Hepatocyte (in vitro differentiated cells): ENCODE data around the gene ADGRD1. TPM values are rescaled to one million over a fixed set of nuclear protein-coding genes. Genes with fewer than 3 reads are reported as not detected.
"Not testable (repeated sequence)": the region's sequence is repeated elsewhere in the genome, so short reads cannot be mapped to it uniquely, and the experiment has no call there.

Experiments
- DNase-seq: peaks from one replicate; pipeline ENCODE4 v3.0.0-alpha.2; 2016; ENCODE audit warnings: low spot score
- H2AFZ ChIP-seq: fragments of 200-600 bp; sonication (generic); 2 replicates; pipeline ENCODE4 v1.6.0; 2016; ENCODE audit warnings: antibody characterized with exemption, mild to moderate bottlenecking
- H3K27ac ChIP-seq: fragments of 200-600 bp; sonication (generic); 2 replicates; pipeline ENCODE4 v1.5.1; 2016; ENCODE audit warnings: mild to moderate bottlenecking
- H3K27me3 ChIP-seq: fragments of 200-600 bp; sonication (generic); 2 replicates; pipeline ENCODE4 v1.6.1; 2016
- H3K36me3 ChIP-seq: fragments of 200-600 bp; sonication (generic); replicated peaks from 2 replicates; pipeline ENCODE4 v1.5.1; 2016; ENCODE audit warnings: low read depth; ENCODE audit not compliant: insufficient read depth
- H3K4me1 ChIP-seq: fragments of 200-600 bp; sonication (generic); 2 replicates; pipeline ENCODE4 v1.5.1; 2016; ENCODE audit warnings: mild to moderate bottlenecking, moderate library complexity; ENCODE audit not compliant: insufficient read depth
- H3K4me2 ChIP-seq: fragments of 200-600 bp; sonication (generic); 2 replicates; pipeline ENCODE4 v1.6.0; 2016
- H3K4me3 ChIP-seq: fragments of 200-600 bp; sonication (generic); 2 replicates; pipeline ENCODE4 v1.5.1; 2016; ENCODE audit warnings: mild to moderate bottlenecking
- H3K79me2 ChIP-seq: fragments of 200-600 bp; sonication (generic); 2 replicates; pipeline ENCODE4 v1.6.0; 2017; ENCODE audit warnings: mild to moderate bottlenecking
- H3K9me2 ChIP-seq: fragments of 200-600 bp; sonication (generic); replicated peaks from 2 replicates; pipeline ENCODE4 v1.6.0; 2017; ENCODE audit warnings: mild to moderate bottlenecking; ENCODE audit not compliant: insufficient read depth
- H3K9me3 ChIP-seq: fragments of 200-600 bp; sonication (generic); 2 replicates; pipeline ENCODE4 v1.5.1; 2016; ENCODE audit warnings: low read depth, mild to moderate bottlenecking
- H4K20me1 ChIP-seq: fragments of 200-600 bp; sonication (generic); 2 replicates; pipeline ENCODE4 v1.6.0; 2016; ENCODE audit warnings: mild to moderate bottlenecking; ENCODE audit not compliant: insufficient read depth, poor library complexity, severe bottlenecking
- CTCF ChIP-seq: fragments of 200-600 bp; sonication (generic); IDR thresholded peaks from 2 replicates; pipeline ENCODE4 v1.5.1; 2016; ENCODE audit warnings: antibody characterized with exemption, mild to moderate bottlenecking; ENCODE audit not compliant: poor library complexity
- EZH2 ChIP-seq: fragments of 200-600 bp; sonication (generic); IDR thresholded peaks from 2 replicates; pipeline ENCODE4 v1.6.1; 2016; ENCODE audit warnings: antibody characterized with exemption, mild to moderate bottlenecking, borderline replicate concordance
- EZH2phosphoT487 ChIP-seq: fragments of 200-600 bp; sonication (generic); IDR thresholded peaks from one replicate; pipeline ENCODE4 v1.6.1; 2018; ENCODE audit warnings: antibody characterized with exemption, mild to moderate bottlenecking, low read depth, moderate library complexity; ENCODE audit not compliant: unreplicated experiment, severe bottlenecking
- WGBS: methylation state at CpG from one replicate; pipeline ENCODE4 v1.1.6; 2016; ENCODE audit warnings: low lambda C conversion rate; ENCODE audit errors: missing lambda C conversion rate; 5-methylcytosine and 5-hydroxymethylcytosine counted together
- polyA plus RNA-seq: library from polyadenylated mRNA; unstranded; fragments of >200 nt; fragmentation: Nextera tagmentation; extraction: Ambion mirVana; gene quantifications from 2 replicates; pipeline ENCODE4 v1.2.1, GENCODE V29; 2016
- total RNA-seq: library from RNA; depleted of rRNA; stranded (reverse); fragments of >200 nt; gene quantifications from 2 replicates; pipeline ENCODE4 v1.2.3, GENCODE V29; 2014

ADGRD1 gene
- total and polyA plus RNA-seq, 2 experiments from 2014 or later = 18.1 to 18.5 TPM

GRCh38 chr12:130992979-130993538 is 39.4 kb downstream of the ADGRD1 start:
- Histone ChIP-seq H3K27ac (no peak overlapping the region), H2AFZ (no peak overlapping the region)

GRCh38 chr12:130993759-130994670 is 40.3 kb downstream of the ADGRD1 start:
- Histone ChIP-seq H4K20me1 (no peaks in the 10 kb centered on the region), H3K4me1 (no peaks in the 10 kb centered on the region), H3K4me2 (no peak overlapping the region), H3K36me3 (no peaks in the 10 kb centered on the region), H3K27me3 (no peaks in the 10 kb centered on the region), H3K9me3 (no peaks in the 10 kb centered on the region), H3K27ac (no peak overlapping the region), H3K79me2 (no peaks in the 10 kb centered on the region), H3K9me2 (no peaks in the 10 kb centered on the region), H2AFZ (no peak overlapping the region), H3K4me3 (no peak overlapping the region)
- TF ChIP-seq EZH2 = no peak
- no peak for TF ChIP-seq CTCF
- TF ChIP-seq EZH2phosphoT487 = no peak
- WGBS = 98% methylated on average over 32 of the region's 32 CpGs
- DNase-seq = no peak

More at GRCh38 chr12:130992979-130993538, 39.4 kb downstream of the ADGRD1 start:
- H3K9me3 ChIP-seq = no peaks in the 10 kb centered on the region
- no peak overlapping the region for H3K4me2 ChIP-seq
- H3K4me3 ChIP-seq = no peak overlapping the region
- H3K79me2 ChIP-seq = no peaks in the 10 kb centered on the region
- no peak for TF ChIP-seq EZH2phosphoT487
- no peak for TF ChIP-seq CTCF
- TF ChIP-seq EZH2 = no peak
- no peaks in the 10 kb centered on the region for H3K9me2 ChIP-seq
- no peaks in the 10 kb centered on the region for H4K20me1 ChIP-seq
- no peaks in the 10 kb centered on the region for H3K4me1 ChIP-seq
- no peaks in the 10 kb centered on the region for H3K27me3 ChIP-seq
- WGBS = 91% methylated on average over 5 of the region's 5 CpGs
- no peaks in the 10 kb centered on the region for H3K36me3 ChIP-seq
- DNase-seq = no peak

- Histone ChIP-seq H3K27ac (no peak overlapping the region), H3K79me2 (no peaks in the 10 kb centered on the region), H2AFZ (no peak overlapping the region), H3K4me2 (no peak overlapping the region), H3K36me3 (no peaks in the 10 kb centered on the region), H3K4me3 (no peak overlapping the region), H3K4me1 (no peaks in the 10 kb centered on the region), H3K9me2 (no peaks in the 10 kb centered on the region), H3K27me3 (no peaks in the 10 kb centered on the region), H4K20me1 (no peaks in the 10 kb centered on the region), H3K9me3 (no peaks in the 10 kb centered on the region)
- 94% methylated on average over 12 of the region's 12 CpGs for WGBS
- DNase-seq = no peak
- TF ChIP-seq EZH2 (no peak), CTCF (no peak), EZH2phosphoT487 (no peak)
These were observed 41.2 kb downstream of the ADGRD1 start for GRCh38 chr12:130994821-130995375.

GRCh38 chr12:130995386-130995969 is 41.8 kb downstream of the ADGRD1 start:
- not testable (repeated sequence) for H3K9me3 ChIP-seq, H2AFZ ChIP-seq, H3K9me2 ChIP-seq, H4K20me1 ChIP-seq, H3K4me2 ChIP-seq, DNase-seq, H3K4me1 ChIP-seq, H3K79me2 ChIP-seq, H3K4me3 ChIP-seq, H3K27ac ChIP-seq, H3K36me3 ChIP-seq, H3K27me3 ChIP-seq
- WGBS = 76% methylated on average over 5 of the region's 5 CpGs
